SW 1271 (cell line): ENCODE data around the gene SC5D.

ENCODE experiments used
- DNase-seq, 2 experiments: peaks; one replicate each; lab custom pipeline; 2025; lab: John Stamatoyannopoulos, UW

SC5D gene

DNA sequence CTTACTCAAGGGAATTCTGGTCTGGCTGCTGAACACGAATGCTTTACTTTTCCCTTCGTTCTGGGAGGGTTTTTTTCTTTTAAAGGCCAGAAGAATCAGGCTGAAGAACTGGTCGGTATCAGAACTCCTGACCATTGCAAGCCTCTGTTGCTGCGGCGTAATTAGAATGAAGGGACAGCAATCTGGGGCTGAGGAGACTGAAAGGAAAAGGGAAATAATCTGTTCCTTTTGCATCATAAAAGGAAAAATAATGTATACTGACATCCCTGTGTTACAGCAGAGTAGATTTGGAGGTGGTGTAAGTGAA lies 670 bp downstream of the SC5D start:
- DNase-seq: no peak

DNA sequence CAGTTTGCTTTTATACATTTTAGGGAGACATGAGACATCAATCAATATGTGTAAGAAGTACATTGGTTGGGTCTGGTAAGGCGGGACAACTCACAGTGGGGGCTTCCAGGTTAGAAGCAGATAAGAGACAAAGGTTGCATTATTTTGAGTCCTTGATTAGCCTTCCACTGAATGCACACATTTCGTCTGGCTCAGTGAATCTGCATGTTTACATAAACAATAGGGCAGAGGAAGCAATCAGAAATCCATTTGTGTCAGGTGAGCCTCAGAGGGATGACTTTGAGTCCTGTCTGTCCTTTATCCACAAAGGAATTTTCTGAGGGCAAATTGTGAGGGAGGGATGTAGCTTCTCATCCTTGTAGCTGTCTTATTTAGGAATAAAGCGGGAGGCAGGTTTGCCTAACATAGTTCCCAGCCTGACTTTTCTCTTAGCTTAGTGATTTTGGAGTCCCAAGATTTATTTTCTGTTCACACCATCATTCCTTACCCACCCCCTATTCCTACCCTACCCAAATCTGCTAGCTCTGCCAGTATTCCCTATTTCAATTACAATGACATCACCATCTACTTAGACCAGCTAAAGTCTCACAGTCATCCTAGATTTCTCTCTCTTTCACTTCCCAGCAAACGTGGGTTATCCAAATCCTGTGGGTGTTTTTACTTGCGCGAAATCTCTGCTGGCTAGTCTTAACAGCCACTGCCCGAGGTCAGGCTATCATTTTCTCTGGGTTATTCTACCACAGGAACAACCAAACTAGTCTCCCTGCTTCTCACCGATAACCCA lies 2.9 kb downstream of the SC5D start:
- no peak for DNase-seq

DNA sequence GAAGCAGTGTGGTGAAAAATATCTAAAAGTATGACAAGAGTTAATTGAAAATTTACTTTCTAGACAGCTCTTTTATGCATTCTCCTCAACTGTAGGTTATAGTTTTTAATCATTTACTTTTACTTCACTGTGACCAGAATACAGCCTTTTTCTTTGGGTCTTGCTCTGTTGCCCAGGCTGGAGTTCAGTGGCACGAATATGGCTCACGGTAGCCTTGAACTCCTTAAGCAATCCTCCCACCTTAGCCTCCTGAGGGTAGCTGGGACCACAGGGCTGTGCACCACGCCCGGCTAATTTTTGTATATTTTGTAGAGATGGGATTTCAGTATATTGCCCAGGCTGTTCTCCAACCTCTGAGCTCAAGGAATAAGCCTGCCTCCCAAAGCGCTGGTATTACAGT lies 5.3 kb downstream of the SC5D start:
- no peak for DNase-seq

DNA sequence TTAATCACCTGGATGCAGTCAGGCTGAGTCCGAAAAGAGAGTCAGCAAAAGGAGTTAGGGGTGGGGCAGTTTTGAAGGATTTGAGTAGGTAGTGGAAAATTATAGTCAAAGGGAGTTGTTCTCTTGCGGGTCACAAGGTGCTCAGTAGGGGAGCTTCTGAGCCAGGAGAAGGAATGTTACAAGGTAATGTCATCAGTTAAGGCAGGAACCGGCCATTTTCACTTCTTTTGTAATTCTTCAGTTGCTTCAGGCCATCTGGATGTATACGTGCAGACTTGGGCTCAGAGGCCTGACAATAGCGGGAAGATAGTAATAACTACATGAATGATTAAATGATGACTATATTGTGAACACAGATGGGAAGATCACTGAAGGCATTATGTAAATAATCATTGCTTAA lies 6.2 kb downstream of the SC5D start:
- DNase-seq: no peak

GRCh38 chr11:121299417-121299816 lies 6.8 kb downstream of the SC5D start:
- no peak for DNase-seq

GRCh38 chr11:121300313-121300971 lies 7.9 kb downstream of the SC5D start:
- DNase-seq: no peak

- DNase-seq: no peak
Observed at GRCh38 chr11:121300972-121301699, 8.6 kb downstream of the SC5D start.

DNA sequence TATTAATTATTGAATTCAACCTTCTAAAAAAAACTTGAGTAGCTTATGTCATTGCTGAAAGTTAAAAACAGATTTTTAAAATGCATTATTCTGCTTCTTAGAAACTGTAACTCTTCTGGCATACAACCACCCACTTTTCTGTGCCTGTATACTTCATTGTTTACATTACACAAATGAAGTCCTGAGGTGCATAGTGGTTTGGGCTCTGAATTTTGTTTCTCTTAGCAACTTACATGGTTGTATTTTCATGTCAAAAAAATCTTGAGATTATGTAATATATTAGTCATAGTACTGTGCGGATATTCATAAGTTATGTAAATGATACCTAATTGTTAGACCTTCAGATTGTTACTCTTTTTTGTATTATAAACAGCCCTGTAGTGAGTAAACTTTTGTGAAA lies 12.2 kb downstream of the SC5D start:
- DNase-seq: no peak

- DNase-seq: no peak
Observed at GRCh38 chr11:121308816-121309215, 16.2 kb downstream of the SC5D start.

DNA sequence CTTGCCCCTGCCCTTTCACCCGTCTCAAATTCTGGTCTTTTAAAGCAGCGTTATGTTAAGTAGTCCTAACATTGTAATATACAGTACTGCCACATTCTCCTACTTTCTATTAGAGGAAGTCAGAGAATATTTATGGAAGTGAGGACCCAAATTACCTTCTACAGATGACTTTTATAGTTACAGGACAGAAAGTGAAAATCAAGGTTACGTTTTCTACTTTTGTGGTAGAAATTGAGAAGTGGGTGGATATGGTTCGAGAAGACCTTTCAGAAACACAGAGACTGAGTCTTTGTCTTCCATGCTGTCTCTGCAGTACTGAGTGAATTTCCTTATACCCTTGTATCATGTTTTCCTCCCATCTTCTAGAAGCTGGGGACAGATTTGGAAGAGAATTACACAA lies 17.1 kb downstream of the SC5D start:
- no peak for DNase-seq

DNA sequence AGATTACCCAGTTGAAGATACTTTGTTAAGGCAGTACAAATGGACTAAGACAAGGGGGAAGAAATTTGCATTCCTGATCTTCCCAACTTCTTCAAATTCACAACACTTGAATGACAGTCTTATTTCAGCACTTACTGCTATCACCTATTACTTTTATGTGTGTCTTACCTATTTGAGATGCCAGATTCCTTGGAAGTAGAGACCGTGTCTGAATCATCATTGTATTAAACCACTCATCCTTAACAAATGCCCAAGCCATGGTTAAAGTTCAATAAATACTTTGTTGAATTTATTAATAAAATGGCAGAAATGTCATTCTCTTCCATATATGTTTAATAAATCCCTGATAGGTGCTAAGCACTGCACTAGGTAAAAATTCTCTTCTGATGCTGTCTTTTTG lies 18.3 kb downstream of the SC5D start:
- no peak for DNase-seq

GRCh38 chr11:121311373-121311772 lies 18.8 kb downstream of the SC5D start:
- DNase-seq: no peak

- no peak for DNase-seq
Observed at GRCh38 chr11:121312483-121312882, 19.9 kb downstream of the SC5D start.

DNA sequence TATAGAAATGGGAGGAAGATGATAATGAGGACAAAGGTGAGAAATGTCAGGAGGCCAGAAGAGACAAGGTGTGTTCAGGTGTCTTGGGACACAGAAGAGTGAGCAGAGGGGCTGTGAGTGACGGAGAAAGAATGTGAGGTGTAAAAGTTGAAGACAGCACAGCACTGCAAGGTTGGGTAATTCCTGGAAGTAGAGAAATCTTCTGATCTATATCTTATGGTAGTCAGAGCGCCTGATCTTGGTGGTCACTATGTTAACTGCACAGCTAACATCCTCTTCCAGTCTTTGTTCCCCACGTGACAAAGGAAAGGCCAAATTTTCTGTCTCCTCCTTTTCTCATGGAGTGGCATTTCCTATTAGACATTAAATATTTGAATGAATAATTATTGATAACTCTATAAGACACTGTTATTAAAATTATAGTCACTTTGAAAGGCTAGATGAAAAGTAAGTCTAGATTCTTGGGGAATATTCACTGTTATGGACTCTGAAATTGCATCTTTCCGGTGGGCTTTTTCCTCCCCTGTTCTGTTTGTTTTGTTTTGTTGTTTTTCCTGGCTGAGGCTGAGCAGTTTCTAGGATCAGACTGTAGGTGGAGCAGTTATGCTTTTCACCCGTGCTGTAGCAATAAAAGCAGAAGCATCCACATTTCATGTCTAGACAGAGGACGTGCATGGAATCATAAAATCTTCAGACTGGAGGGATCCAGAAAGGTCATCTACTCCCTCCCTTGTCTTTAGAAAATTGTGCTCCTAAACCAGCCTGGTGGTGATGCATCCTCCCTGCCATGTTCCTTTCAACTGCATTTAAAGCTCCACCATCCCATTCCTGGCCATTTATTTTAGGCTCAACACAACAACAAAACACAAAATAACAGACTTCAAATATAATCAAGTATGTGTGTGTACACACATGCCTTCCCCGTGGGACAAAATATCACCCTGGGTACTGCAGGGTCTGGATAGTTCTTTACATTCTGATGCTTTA lies 26.6 kb downstream of the SC5D start:
- DNase-seq: peak in 1 of 2 experiments; percentile 32

DNA sequence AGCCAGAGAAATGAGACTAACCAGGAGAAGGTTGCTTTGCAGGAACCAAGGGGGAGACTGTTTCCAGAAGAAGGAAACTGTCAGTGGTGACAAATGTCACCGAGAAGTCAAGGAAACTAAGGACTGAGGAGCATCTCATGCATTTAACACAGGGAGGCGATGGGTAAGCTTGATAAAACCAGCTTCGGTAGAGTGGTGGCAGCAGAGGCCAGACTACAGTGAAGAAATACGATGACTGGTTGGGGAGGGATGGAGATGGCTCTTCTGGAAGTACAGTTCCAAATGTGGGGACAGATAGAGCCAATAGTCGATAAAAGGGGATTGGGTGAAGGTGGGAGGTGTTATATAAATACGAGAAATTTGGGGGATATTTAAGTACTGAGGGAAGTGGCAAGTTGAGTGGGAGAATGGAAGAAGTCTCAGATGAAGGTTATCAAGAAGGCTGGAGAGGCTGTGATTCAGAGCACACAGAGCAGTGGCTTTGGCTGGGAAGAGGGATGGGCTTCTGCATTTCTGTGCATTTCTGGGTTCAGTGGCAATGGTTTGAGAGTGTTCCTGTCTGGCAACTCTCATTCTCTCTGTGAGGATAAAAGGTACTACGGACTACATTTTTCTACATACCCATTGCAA lies 29.2 kb downstream of the SC5D start:
- no peak for DNase-seq

DNA sequence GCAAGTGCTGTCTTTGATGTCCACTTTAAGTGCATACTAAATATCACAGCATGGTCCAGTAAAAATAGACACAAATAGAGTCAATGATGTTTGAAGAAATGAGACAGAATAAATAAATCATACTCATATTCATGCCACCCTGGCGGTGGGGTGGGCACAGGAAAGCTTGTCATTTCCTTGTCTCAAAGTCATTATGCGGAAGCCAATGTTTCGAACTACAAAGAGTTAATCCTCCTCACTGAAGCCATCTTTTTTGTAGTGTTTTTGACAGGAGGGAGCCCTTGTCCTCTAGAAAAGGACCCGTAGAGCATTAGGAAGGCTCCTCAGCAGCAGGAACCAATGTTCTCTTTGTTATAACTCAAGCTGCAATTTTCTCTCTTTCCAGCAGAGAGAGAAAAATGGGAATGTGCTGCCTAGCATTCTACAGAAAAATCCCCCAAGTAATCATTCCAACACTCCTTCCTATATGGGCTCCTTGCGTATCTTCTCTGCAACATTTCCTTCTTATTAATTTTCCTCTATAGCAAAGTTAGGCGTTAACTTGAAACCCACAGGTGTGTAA lies 30.6 kb downstream of the SC5D start:
- no peak for DNase-seq

- DNase-seq: no peak
Observed at GRCh38 chr11:121326230-121326629, 33.7 kb downstream of the SC5D start.

GRCh38 chr11:121327553-121327952 lies 35.0 kb downstream of the SC5D start:
- no peak for DNase-seq

GRCh38 chr11:121328176-121328966 lies 35.8 kb downstream of the SC5D start:
- DNase-seq: no peak

DNA sequence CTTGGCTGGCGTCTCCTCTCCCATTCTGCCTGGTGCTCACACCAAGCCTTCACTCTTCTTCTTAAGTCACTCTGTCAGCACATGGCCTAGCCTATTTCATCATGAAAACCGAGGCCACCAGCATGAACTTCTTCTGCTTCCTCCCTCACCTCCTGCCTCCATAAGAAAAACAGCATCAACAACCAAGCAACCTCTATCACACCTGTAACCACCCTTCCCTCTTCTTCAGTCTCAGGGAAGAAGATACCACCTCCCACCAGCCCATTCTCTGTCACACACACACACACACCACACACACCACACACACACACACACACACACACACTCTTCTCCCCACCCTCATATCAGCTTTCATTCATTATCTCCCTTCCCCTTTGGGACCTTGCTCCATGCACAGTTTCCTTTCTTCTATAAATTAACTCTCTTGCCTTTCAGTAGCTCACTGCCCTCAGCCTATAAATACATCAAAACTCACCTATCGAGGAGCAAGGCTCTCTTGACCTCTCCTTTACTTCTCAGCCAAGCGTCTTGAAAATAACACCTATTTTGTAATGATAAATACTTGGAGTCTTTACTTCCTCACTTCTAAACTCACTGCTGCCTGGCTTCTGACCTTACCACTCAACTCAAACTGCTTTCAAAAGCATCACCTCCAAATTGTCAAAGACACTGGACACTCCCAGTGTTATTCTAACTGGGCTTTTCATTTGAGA lies 36.6 kb downstream of the SC5D start:
- DNase-seq: no peak
